GM21423 (cell line): ENCODE results near the gene BIN2.

Source experiments
- ATAC-seq: cut with Tn5 transposase; IDR thresholded peaks from one replicate; pipeline ENCODE4 v1.9.1; 2021; ENCODE audit warnings: mild to moderate bottlenecking, moderate library complexity; ENCODE audit not compliant: unreplicated experiment

Gene BIN2

GRCh38 chr12:51323966-51324895 is at the start of gene BIN2:
BIN2 (minus strand) TSS chr12:51324174; CDS start chr12:51324102, 72 bp downstream.
- ATAC-seq = peak; percentile 68

DNA sequence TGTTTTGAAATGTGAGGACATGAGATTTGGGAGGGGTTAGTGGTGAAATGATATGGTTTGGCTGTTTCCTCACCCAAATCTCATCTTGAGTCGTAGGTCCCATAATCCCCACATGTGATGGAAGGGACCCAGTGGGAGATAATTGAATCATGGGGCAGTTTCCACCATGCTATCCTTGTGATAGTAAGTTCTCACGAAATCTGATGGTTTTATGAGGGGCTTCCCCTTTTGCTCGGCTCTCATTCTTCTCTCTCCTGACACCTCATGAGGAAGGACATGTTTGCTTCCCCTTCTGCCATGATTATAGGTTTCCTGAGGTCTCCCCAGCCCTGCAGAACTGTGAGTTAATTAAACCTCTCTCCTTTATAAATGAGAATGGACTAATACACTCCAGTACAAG is 49.2 kb upstream of the BIN2 start:
- ATAC-seq = no peak

- ATAC-seq = no peak
Measured at GRCh38 chr12:51372021-51372420, 48.0 kb upstream of the BIN2 start.

DNA sequence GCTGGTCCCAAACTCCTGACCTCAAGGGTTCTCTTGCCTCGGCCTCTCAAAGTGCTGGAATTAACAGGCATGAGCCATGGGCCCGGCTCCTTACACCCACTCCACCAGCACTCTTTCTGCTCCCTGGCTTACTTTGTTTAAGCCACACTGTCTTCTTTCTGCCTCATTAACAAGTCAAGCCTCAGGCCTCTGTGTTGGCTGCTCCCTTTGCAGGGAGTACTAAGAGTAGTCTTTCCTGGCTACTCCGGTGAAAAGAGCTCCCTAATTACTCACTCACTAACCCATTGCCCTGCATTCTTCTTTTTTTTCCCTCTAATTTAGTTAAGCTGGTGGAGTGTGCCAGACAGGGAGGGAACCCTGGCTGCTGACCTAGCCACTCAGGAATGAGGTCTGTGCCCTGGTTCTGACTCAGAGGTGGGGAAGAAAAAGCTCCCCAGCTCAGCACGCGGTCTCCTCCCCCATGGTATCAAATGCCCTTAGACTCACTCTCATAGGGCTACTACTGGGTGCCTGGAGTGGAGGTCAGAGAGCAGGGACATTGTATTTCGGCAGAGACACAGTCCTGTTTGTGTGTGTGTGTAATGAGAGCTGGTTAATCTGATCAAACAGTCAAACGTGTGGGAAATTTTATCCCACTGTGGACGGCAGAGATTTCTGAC is 47.5 kb upstream of the BIN2 start:
- no peak for ATAC-seq

- no peak for ATAC-seq
Measured at GRCh38 chr12:51370667-51371066, 46.7 kb upstream of the BIN2 start.

- ATAC-seq = no peak
Measured at GRCh38 chr12:51369581-51369980, 45.6 kb upstream of the BIN2 start.

DNA sequence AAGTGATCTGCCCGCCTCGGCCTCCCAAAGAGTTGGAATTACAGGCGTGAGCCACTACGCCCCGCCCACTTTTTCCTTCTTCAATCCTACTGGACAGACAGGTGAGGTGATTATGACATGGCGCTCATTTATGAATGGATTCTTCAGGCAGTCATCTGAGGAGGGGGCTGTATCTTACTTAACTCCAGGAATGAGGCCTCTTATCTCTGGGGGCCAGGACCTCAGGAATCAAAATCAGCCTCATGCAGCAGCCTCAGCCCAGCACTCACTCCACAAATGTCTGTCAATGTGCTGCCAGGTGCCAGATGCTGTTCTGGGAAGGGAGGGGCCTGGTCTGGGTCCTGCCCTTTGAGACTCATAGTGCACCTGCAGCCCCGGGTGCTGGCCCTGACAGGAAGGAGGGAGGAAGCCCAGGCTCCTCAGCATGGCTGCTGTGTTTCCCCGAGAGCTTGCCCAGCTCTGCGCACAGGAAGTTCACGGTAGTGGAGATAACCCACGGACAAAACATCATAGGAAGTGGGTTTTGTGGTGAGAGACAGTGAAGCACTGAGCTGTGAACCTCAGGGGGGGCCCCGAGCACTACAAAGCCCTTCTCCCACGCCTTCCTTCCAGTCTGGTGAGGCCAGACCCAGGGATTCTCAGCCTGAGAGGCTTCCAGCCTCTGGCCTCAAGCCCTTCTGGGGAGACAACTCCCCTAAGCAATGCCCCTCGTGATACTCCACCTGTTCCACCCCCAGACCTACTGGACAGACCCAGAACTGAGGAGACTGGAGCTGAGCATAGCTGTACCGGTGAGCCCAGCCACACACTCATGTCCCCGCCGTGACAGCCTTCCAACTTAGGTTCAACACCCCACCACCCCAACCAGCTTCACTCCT is 44.9 kb upstream of the BIN2 start:
- peak; percentile 98 for ATAC-seq

DNA sequence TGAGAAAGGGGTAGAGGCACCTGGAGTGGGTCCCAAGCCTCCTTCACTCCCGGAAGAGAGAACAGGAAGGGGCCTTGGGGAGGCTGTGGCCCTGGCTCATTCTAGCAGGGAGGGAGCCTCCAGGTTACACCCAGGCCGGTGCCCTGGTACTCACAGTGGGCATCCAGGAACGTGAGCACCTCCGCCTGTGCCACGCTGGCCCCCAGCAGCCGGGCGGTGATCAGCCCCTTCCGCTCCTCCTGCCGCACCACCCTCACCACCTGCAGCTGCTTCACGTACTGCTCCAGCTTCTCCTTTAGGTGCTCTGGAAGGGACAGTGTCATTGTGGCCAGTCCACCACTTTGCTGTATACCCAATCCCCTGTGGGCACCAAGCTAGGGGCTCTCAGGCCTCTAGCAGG is 41.3 kb upstream of the BIN2 start:
- no peak for ATAC-seq

DNA sequence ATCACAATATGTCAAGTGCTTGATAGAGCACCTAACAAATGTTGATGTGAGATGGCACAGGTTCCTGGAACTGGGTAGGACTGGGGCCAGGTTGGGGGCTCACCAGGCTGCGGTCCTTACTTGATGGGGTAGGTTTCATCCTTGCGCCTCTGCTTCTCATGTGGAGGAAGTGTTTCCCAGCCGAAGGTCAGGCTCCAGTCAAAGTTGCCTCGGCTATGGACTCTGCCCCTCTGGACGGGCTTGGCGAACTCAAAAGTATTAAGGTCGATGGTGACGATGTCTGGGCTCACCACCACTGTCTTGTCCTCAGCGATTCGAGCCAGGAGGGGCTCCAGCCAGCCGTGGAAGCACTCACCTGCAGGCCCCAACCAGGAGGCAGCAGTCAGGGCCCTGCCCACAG is 40.0 kb upstream of the BIN2 start:
- no peak for ATAC-seq

DNA sequence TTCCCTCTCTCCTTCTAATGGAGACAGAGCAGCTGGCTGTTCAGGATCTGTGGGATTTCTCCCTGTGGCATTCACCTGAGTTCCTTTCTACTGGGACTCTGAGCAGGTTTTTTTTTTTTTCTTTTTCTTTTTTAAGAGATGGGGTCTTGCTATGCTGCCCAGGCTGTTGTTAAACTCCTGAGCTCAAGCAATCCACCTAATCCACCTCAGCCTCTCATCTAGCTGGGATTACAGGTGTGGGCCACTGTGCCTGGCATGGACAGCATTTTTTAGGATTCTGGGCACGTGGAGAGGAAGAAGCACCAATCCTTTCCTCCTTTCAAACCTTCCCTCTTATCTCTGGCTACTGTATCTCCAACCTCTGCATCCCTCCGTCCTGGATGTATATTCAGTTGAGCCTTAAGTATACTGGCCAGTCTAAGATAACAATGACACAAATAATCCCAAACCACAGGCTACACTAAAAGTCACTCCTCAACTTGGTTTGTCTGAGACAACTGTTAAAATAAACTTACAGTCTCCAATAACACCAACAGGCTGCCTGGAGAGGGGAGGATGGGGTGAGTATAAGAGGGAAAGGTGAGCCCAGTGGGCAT is 38.9 kb upstream of the BIN2 start:
- ATAC-seq = no peak

DNA sequence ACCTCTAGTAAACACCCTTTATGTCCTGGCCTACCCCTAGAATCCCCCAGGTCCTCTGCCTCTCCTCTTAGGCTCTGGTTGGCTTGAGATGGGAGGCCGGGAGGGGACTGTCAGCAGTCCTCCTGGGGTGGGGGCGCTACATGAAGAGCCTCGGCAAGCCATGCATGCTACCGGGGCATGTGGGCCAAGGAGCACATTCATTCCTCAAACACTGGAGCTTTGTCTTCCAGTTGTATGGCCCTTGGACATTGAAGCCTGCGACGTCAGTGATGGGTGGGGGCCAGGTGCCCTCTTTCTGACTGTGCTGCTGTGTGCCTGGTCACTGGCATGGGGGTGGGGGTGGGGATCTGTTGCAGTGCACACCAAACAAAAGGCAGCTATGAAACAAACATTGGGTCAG is 38.3 kb upstream of the BIN2 start:
- no peak for ATAC-seq

DNA sequence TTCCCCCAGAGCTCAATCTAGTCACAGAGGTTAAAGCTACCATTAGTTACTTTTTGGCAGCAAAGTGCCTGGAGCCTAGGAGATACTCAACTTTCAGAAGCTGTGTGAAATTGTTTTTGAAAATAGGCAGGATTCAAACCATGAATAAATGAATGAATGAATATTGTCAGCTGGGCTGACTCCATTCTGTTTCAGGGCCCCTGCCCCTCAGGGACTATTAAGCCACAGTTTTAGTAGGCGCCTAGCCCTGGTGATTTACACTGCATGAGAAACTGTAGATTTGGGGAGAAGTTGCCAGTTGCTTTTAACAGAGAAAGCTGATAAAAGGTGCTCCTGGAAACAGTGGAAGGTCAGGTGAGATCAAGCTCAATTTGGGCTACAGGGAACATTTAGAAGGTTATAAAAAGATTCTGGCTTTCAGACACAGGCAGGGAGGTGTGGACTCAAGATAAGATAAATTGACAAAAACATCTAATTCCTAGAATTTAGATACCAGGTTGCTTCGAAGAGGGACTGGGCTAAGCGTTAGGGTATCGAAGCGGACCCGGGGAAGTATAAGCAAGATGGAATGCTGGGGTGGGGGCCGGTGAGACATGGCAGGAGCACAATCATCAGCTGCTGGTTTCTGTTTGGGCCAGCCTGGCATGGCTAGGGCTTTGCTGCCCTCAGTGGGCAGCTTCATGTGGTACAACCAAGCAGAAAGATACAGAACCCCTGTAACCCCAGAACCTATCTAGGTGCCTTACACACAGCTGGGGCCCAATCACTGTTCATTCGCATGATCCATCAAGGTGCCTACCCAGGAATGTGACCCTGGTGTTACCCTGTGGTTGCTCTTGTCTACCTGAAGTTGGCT is 37.4 kb upstream of the BIN2 start:
- no peak for ATAC-seq

GRCh38 chr12:51360315-51360714 is 36.3 kb upstream of the BIN2 start:
- ATAC-seq = no peak

GRCh38 chr12:51359851-51360250 is 35.9 kb upstream of the BIN2 start:
- no peak for ATAC-seq

DNA sequence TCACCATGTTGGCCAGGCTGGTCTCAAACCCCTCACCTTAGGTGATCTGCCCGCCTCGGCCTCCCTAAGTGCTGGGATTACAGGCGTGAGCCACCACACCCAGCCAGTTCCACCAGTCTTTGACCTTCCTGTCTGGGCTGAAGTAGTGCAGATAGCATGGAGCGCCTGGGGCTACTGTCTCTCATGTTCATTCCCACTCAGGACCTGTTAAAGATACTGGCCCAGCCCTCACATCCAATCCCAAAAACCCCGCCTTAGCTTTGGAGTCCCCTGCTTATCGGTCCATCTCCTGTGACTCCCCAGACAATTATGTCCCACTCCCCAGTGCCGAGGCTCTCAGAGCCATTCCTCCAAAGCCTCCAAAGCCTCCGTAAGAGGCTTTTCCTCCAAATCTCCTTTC is 34.5 kb upstream of the BIN2 start:
- no peak for ATAC-seq

GRCh38 chr12:51357374-51358047 is 33.5 kb upstream of the BIN2 start:
- no peak for ATAC-seq

DNA sequence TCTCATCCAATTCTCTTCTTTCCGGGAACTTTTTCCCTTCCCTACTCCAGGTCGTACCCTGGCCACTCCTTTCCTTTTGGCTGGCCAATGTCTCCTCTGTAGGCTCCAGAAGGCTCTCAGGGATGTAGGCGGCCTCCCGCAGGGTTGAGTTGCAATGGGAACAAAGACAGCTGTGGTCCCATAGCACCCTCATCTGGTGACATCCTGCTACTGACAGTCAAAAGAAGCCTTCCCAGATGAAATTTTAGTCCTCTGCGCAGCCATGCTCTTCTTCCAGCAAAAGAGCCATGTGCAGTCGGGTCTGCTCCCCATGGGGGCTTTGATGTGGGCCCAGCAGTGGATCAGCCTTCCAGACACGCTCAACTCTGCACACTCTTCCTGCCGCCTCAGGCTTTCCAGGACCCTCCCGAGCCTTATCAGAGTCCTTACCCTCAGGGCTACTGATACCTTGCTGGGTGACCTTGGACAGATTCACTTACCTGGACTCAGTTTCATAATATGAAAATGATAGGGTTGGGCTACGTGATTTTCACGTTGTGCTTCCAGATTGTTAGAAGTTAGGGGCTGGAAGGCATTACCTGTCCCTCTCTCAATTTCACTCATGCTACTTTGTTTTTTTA is 28.0 kb upstream of the BIN2 start:
- no peak for ATAC-seq

- ATAC-seq = no peak
Measured at GRCh38 chr12:51349026-51349425, 25.1 kb upstream of the BIN2 start.

- no peak for ATAC-seq
Measured at GRCh38 chr12:51348116-51348515, 24.1 kb upstream of the BIN2 start.
